SK-N-SH (cell line): ENCODE data around the gene LRIG1. TPM values are rescaled to one million over a fixed set of nuclear protein-coding genes. Genes with fewer than 3 reads are reported as not detected.

Experiments
- CTCF ChIA-PET: fragments of 300-600, 350-600 bp; formaldehyde crosslinking; extraction: SDS; loops from one replicate; lab custom pipeline; 2021; lab: Yijun Ruan, JAX
- POLR2A ChIA-PET: fragments of 350-600 bp; sonication (Branson Sonifier 250); formaldehyde crosslinking; extraction: SDS; loops from one replicate; lab custom pipeline; 2020; ENCODE audit warnings: antibody characterized with exemption, inconsistent platforms; lab: Yijun Ruan, JAX
- DNase-seq: peaks from one replicate; pipeline ENCODE4 v3.0.0; 2012
- H2AFZ ChIP-seq: fragments of 200-600 bp; sonication (generic); 2 replicates; pipeline ENCODE4 v1.8.1; 2016; ENCODE audit warnings: antibody characterized with exemption, mild to moderate bottlenecking, low read depth
- H3F3A ChIP-seq: fragments of 200-600 bp; sonication (generic); replicated peaks from 2 replicates; pipeline ENCODE3; 2016; ENCODE audit warnings: antibody characterized with exemption, mild to moderate bottlenecking; ENCODE audit not compliant: insufficient read depth
- H3K27ac ChIP-seq, 2 experiments: fragments of 200-500 bp in 1 of 2; fragments of 200-600 bp in 1 of 2; sonication (Bioruptor generic) in 1 of 2; sonication (generic), shearing (Covaris generic) in 1 of 2; 2 replicates each; pipeline versions ENCODE4 v1.5.1 to v1.6.1; 2014 to 2016; ENCODE audit warnings: low read depth in 2 of 2, inconsistent platforms in 1 of 2, low read length in 1 of 2, mild to moderate bottlenecking in 1 of 2, mixed read lengths in 1 of 2
- H3K27me3 ChIP-seq: fragments of 200-600 bp; sonication (generic), shearing (Covaris generic); 2 replicates; pipeline ENCODE4 v1.6.1; 2016; ENCODE audit warnings: mixed run types; ENCODE audit not compliant: insufficient read depth
- H3K36me3 ChIP-seq, 2 experiments: fragments of 200-500 bp in 1 of 2; fragments of 200-600 bp in 1 of 2; sonication (Bioruptor generic) in 1 of 2; sonication (generic) in 1 of 2; replicated peaks in 1 of 2; 2 replicates each; pipeline versions ENCODE3 to v1.5.1; 2014 to 2016; ENCODE audit warnings: low read length in 1 of 2, mild to moderate bottlenecking in 1 of 2; ENCODE audit not compliant: insufficient read depth in 2 of 2, control insufficient read depth in 1 of 2
- H3K4me1 ChIP-seq, 2 experiments: fragments of 200-500 bp in 1 of 2; fragments of 200-600 bp in 1 of 2; sonication (Bioruptor generic) in 1 of 2; sonication (generic), shearing (Covaris generic) in 1 of 2; 2 replicates each; pipeline versions ENCODE4 v1.5.1 to v1.6.1; 2014 to 2016; ENCODE audit warnings: low read depth in 1 of 2, low read length in 1 of 2, mixed run types in 1 of 2; ENCODE audit not compliant: insufficient read depth in 2 of 2, control insufficient read depth in 1 of 2
- H3K4me2 ChIP-seq: fragments of 200-600 bp; sonication (generic), shearing (Covaris generic); 2 replicates; pipeline ENCODE4 v1.6.1; 2017; ENCODE audit warnings: mixed run types
- H3K4me3 ChIP-seq, 2 experiments: fragments of 200-500 bp in 1 of 2; fragments of 200-600 bp in 1 of 2; sonication (Bioruptor generic) in 1 of 2; sonication (generic), shearing (Covaris generic) in 1 of 2; 2 replicates each; pipeline versions ENCODE4 v1.5.1 to v1.8.1; 2014 to 2016; ENCODE audit warnings: low read depth in 2 of 2, inconsistent platforms in 1 of 2, low read length in 1 of 2, mild to moderate bottlenecking in 1 of 2, mixed read lengths in 1 of 2, moderate library complexity in 1 of 2
- H3K79me2 ChIP-seq: fragments of 200-600 bp; sonication (generic); 2 replicates; pipeline ENCODE4 v1.8.1; 2017; ENCODE audit warnings: mild to moderate bottlenecking; ENCODE audit not compliant: insufficient read depth
- H3K9ac ChIP-seq: fragments of 200-600 bp; sonication (generic); 2 replicates; pipeline ENCODE4 v1.6.1; 2017; ENCODE audit warnings: mixed run types
- H3K9me2 ChIP-seq: fragments of 200-600 bp; sonication (generic); 2 replicates; pipeline ENCODE4 v1.6.1; 2017; ENCODE audit warnings: mixed run types
- H3K9me3 ChIP-seq: fragments of 200-600 bp; sonication (generic); 2 replicates; pipeline ENCODE4 v1.6.1; 2017; ENCODE audit warnings: mixed run types, mild to moderate bottlenecking, moderate library complexity
- H4K20me1 ChIP-seq: fragments of 200-600 bp; sonication (generic); 2 replicates; pipeline ENCODE4 v1.6.1; 2017; ENCODE audit warnings: mild to moderate bottlenecking, mixed run types; ENCODE audit not compliant: insufficient read depth
- CHD2 ChIP-seq: fragments of 150-350 bp; IDR thresholded peaks from 2 replicates; pipeline ENCODE4 v1.6.1; 2018; ENCODE audit warnings: low read length; ENCODE audit not compliant: partially characterized antibody
- CTCF ChIP-seq: fragments of 200-600 bp; sonication (generic); IDR thresholded peaks from 2 replicates; pipeline ENCODE4 v1.6.1; 2017; ENCODE audit warnings: antibody characterized with exemption, mild to moderate bottlenecking, moderate library complexity
- EZH2phosphoT487 ChIP-seq: fragments of 200-600 bp; sonication (generic); IDR thresholded peaks from 2 replicates; pipeline ENCODE4 v1.6.1; 2017; ENCODE audit warnings: low read depth, mixed run types, mild to moderate bottlenecking, antibody characterized with exemption, moderate library complexity, borderline replicate concordance
- FOXJ3 ChIP-seq: sonication (generic); formaldehyde crosslinking; IDR thresholded peaks from 2 replicates; pipeline ENCODE4 v1.5.1; 2020; ENCODE audit warnings: mild to moderate bottlenecking, missing genetic modification reagents
- FOXM1 ChIP-seq: IDR thresholded peaks from 2 replicates; pipeline ENCODE4 v1.4.0; 2012; ENCODE audit warnings: low read depth, mild to moderate bottlenecking
- GABPA ChIP-seq: IDR thresholded peaks from 2 replicates; pipeline ENCODE4 v1.4.0; 2012; ENCODE audit warnings: low read depth, mild to moderate bottlenecking
- JUND ChIP-seq: IDR thresholded peaks from 2 replicates; pipeline ENCODE4 v1.4.0; 2012
- MAX ChIP-seq: IDR thresholded peaks from 2 replicates; pipeline ENCODE4 v1.4.0; 2012; ENCODE audit warnings: low read depth
- MEF2A ChIP-seq: IDR thresholded peaks from 2 replicates; pipeline ENCODE4 v1.4.0; 2012; ENCODE audit warnings: low read depth, borderline replicate concordance
- MXI1 ChIP-seq: IDR thresholded peaks from 2 replicates; pipeline ENCODE4 v1.6.1; 2012; ENCODE audit warnings: mild to moderate bottlenecking, low read depth, low read length, improper control_type of control experiment
- NRF1 ChIP-seq: IDR thresholded peaks from 2 replicates; pipeline ENCODE4 v1.6.1; 2012; ENCODE audit warnings: low read depth, mild to moderate bottlenecking, low read length
- POLR2AphosphoS5 ChIP-seq: IDR thresholded peaks from 2 replicates; pipeline ENCODE4 v1.6.1; 2012; ENCODE audit warnings: low read depth, low read length
- RAD21 ChIP-seq: IDR thresholded peaks from 2 replicates; pipeline ENCODE4 v1.6.1; 2012; ENCODE audit warnings: mild to moderate bottlenecking, low read length
- RFX5 ChIP-seq: IDR thresholded peaks from 2 replicates; pipeline ENCODE4 v1.6.1; 2012; ENCODE audit warnings: mild to moderate bottlenecking, improper control_type of control experiment, low read length
- SIN3A ChIP-seq: IDR thresholded peaks from 2 replicates; pipeline ENCODE4 v1.6.1; 2012; ENCODE audit warnings: low read depth, mild to moderate bottlenecking, low read length, moderate library complexity, borderline replicate concordance
- SMC3 ChIP-seq: IDR thresholded peaks from 2 replicates; pipeline ENCODE4 v1.6.1; 2012; ENCODE audit warnings: low read depth, low read length, improper control_type of control experiment
- TCF12 ChIP-seq: IDR thresholded peaks from 2 replicates; pipeline ENCODE4 v1.4.0; 2012
- TEAD4 ChIP-seq: IDR thresholded peaks from 2 replicates; pipeline ENCODE4 v1.4.0; 2012; ENCODE audit warnings: mild to moderate bottlenecking, borderline replicate concordance; ENCODE audit not compliant: insufficient read depth
- WGBS: methylation state at CpG from one replicate; pipeline ENCODE4 v1.1.6; 2017; ENCODE audit warnings: low lambda C conversion rate; 5-methylcytosine and 5-hydroxymethylcytosine counted together
- polyA plus RNA-seq, 3 experiments: library from polyadenylated mRNA; depleted of rRNA; stranded (reverse); fragments of >200 nt; gene quantifications; 2 replicates each; pipeline ENCODE4 v1.2.3, GENCODE V29; 2012
- TF ChIP-seq, protein P1 (sequence below): IDR thresholded peaks from 2 replicates; pipeline ENCODE4; 2012
- TF ChIP-seq, protein P2 (sequence below): IDR thresholded peaks from 2 replicates; pipeline ENCODE4 v1.4.0; 2012; ENCODE audit warnings: low read depth, borderline replicate concordance
- TF ChIP-seq, protein P3 (sequence below): IDR thresholded peaks from 2 replicates; pipeline ENCODE4 v1.4.0; 2012; ENCODE audit warnings: low read depth, borderline replicate concordance
- TF ChIP-seq, protein P4 (sequence below): fragments of 150-350 bp; IDR thresholded peaks from 2 replicates; pipeline ENCODE4 v1.6.1; 2017; ENCODE audit warnings: antibody characterized with exemption, low read length, low read depth, borderline replicate concordance

LRIG1 gene
- polyA plus RNA-seq, 1 of the 3 experiments (the other 2 are of a cell fraction): 1.7 TPM

DNA sequence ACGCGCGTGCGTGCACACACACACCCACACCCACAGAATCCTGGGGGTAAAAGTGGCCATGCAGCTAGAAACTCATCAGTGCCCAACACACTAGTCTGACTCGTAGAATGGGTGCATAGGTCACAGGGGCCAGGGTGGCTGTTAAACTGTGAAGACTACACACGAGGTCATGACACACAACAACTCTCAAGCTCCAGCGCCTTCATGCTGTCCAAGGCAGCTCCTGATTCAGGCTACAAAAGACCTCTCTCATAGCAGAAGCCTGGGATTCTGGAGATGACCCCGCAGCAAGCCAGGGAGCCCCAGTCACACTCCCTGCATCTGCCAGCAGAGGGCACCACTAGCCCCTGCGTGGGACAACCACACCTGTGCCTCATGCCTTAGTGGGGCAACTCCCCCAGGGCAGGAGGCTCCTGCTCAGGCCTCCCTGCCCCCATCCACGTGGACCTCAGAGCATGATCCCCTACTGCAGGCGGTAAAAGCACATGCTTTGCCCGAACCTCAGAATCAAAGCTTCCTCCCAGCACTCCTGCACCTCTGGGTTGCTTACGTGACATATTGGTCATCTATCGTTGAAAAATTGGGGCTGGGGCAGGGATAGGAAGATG lies 93.1 kb downstream of the LRIG1 start:
- Histone ChIP-seq H3K4me2 (no peak overlapping the region), H3K9ac (no peak overlapping the region), H4K20me1 (no peaks in the 10 kb centered on the region), H3K79me2 (no peaks in the 10 kb centered on the region), H3K9me2 (no peaks in the 10 kb centered on the region), H3F3A (no peaks in the 10 kb centered on the region), H3K9me3 (no peaks in the 10 kb centered on the region), H3K27ac (no peak overlapping the region), H2AFZ (no peak overlapping the region), H3K36me3 (no peaks in the 10 kb centered on the region), H3K4me1 (peaks cover 0 to 5% of the 10 kb centered on the region in 2 experiments; a peak in 2 of 4 replicates), H3K27me3 (no peaks in the 10 kb centered on the region), H3K4me3 (no peak overlapping the region; a peak in 1 of 4 replicates)
- ChIA-PET CTCF (interaction anchor here (0.6 to 6.5 kb wide), 69 partner anchors 10 to 706 kb away, joined by 3 to 70 read pairs (median 4); no protein-coding TSS in a partner anchor), POLR2A (no interaction called here)
- WGBS: 74% methylated on average over 12 of the region's 14 CpGs
- TF ChIP-seq MEF2A: no peak
- TF ChIP-seq RFX5: no peak
- peak; percentile 89 for TF ChIP-seq CTCF
- no peak for TF ChIP-seq JUND
- TF ChIP-seq TEAD4: no peak
- no peak for TF ChIP-seq SIN3A
- TF ChIP-seq EZH2phosphoT487: no peak
- TF ChIP-seq, protein P1, sequence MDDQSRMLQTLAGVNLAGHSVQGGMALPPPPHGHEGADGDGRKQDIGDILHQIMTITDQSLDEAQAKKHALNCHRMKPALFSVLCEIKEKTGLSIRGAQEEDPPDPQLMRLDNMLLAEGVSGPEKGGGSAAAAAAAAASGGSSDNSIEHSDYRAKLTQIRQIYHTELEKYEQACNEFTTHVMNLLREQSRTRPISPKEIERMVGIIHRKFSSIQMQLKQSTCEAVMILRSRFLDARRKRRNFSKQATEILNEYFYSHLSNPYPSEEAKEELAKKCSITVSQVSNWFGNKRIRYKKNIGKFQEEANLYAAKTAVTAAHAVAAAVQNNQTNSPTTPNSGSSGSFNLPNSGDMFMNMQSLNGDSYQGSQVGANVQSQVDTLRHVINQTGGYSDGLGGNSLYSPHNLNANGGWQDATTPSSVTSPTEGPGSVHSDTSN: no peak
- TF ChIP-seq GABPA: no peak
- TF ChIP-seq CHD2: no peak
- peak; percentile 81 for TF ChIP-seq RAD21
- TF ChIP-seq SMC3: peak; percentile 93
- TF ChIP-seq FOXJ3 (CRISPR knock-in tag): no peak
- TF ChIP-seq POLR2AphosphoS5: no peak
- TF ChIP-seq TCF12: no peak
- no peak for TF ChIP-seq NRF1
- TF ChIP-seq MXI1: no peak
- TF ChIP-seq, protein P2, sequence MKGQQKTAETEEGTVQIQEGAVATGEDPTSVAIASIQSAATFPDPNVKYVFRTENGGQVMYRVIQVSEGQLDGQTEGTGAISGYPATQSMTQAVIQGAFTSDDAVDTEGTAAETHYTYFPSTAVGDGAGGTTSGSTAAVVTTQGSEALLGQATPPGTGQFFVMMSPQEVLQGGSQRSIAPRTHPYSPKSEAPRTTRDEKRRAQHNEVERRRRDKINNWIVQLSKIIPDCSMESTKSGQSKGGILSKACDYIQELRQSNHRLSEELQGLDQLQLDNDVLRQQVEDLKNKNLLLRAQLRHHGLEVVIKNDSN: no peak
- TF ChIP-seq, protein P3, sequence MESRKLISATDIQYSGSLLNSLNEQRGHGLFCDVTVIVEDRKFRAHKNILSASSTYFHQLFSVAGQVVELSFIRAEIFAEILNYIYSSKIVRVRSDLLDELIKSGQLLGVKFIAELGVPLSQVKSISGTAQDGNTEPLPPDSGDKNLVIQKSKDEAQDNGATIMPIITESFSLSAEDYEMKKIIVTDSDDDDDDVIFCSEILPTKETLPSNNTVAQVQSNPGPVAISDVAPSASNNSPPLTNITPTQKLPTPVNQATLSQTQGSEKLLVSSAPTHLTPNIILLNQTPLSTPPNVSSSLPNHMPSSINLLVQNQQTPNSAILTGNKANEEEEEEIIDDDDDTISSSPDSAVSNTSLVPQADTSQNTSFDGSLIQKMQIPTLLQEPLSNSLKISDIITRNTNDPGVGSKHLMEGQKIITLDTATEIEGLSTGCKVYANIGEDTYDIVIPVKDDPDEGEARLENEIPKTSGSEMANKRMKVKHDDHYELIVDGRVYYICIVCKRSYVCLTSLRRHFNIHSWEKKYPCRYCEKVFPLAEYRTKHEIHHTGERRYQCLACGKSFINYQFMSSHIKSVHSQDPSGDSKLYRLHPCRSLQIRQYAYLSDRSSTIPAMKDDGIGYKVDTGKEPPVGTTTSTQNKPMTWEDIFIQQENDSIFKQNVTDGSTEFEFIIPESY: no peak
- TF ChIP-seq, protein P4, sequence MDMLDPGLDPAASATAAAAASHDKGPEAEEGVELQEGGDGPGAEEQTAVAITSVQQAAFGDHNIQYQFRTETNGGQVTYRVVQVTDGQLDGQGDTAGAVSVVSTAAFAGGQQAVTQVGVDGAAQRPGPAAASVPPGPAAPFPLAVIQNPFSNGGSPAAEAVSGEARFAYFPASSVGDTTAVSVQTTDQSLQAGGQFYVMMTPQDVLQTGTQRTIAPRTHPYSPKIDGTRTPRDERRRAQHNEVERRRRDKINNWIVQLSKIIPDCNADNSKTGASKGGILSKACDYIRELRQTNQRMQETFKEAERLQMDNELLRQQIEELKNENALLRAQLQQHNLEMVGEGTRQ: no peak
- TF ChIP-seq FOXM1: no peak
- no peak for TF ChIP-seq MAX
- DNase-seq: peak; percentile 91
